ENCODE measurements around the gene SCN4A. TPM values are rescaled to one million over a fixed set of nuclear protein-coding genes. Genes with fewer than 3 reads are reported as not detected.
"Not testable (repeated sequence)": the region's sequence is repeated elsewhere in the genome, so short reads cannot be mapped to it uniquely, and the experiment has no call there.

Gene SCN4A
- total RNA-seq, 2 experiments from 2014 or later, result 0.33 to 0.75 TPM

DNA sequence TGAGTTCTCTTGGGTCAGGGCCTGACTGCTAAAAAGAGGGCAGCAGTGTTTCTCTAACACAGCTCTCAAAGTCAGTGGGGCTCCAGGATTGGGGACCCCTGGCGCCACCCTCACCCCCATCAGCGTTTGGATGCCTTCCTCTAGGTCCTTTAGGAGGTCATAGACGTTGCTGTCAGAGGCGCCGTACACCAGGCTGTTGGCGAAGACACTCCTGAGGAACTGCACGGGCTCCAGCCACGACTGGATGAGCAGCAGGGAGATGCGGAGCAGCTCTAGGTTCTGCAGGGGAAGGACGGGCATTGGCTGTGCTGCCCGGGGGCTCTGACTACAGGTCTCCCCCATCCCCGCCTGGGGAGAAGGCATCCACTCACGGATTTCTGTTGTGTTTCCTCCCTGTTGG lies 55.1 kb downstream of the SCN4A start:
- intact Hi-C loops (cut with micrococcal nuclease), result loop anchor here (2.0 to 10.0 kb wide), 3 partner anchors 29 to 367 kb away; partner anchors contain the start of gene ERN1
- no peak overlapping the region for H3K4me3 Mint-ChIP-seq
- ChIA-PET POLR2A (no interaction called here), CTCF (interaction anchor here (0.9 to 6.5 kb wide), 7 partner anchors 29 to 215 kb away, joined by 3 to 94 read pairs (median 48); partner anchors contain the start of gene ICAM2)
- no peak for DNase-seq
- no peaks in the 10 kb centered on the region for H3K27me3 Mint-ChIP-seq
- H3K9me3 Mint-ChIP-seq, result no peaks in the 10 kb centered on the region
- peaks cover 6% of the 10 kb centered on the region for H3K4me1 Mint-ChIP-seq (ENCODE audit: low read depth)
- no peaks in the 10 kb centered on the region for H3K36me3 Mint-ChIP-seq
- no peak overlapping the region for H3K27ac Mint-ChIP-seq

GRCh38 chr17:63917206-63917605 lies 55.5 kb downstream of the SCN4A start:
- DNase-seq; POLR2A ChIA-PET; H3K36me3 Mint-ChIP-seq; H3K27ac Mint-ChIP-seq; H3K4me1 Mint-ChIP-seq (ENCODE audit: low read depth); H3K9me3 Mint-ChIP-seq; H3K4me3 Mint-ChIP-seq; H3K27me3 Mint-ChIP-seq: not testable (repeated sequence)
- CTCF ChIA-PET, result interaction anchor here (0.9 to 6.5 kb wide), 5 partner anchors 29 to 215 kb away, joined by 5 to 94 read pairs (median 70); no protein-coding TSS in a partner anchor
- intact Hi-C loops (cut with micrococcal nuclease), result loop anchor here (10.0 kb wide), 1 partner anchor 368 kb away; no protein-coding TSS in a partner anchor

DNA sequence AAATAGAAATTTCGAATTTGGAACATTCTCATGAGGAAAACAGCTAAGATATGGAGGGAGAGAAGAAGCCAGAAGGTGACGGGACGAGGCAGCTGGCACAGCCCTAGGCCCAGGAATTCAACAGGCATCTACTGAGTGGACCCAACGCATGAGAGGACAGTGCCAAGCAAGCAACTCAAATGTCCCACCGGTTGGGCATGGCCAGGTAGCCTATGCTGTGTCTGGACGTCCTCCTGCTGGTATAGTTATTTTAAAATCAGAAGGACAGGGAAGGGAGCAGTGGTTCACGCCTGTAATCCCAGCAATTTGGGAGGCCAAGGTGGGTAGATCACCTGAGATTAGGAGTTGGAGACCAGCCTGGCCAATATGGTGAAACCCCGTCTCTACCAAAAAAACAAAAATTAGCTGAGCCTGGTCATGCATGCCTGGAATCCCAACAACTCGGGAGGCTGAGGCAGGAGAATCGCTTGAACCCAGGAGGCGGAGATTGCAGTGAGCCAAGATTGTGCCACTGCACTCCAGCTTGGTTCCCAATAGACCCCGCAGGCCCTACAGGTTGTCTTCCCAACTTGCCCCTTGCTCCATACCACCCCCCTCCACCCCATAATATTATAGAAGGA lies 56.0 kb downstream of the SCN4A start:
- ChIA-PET POLR2A (no interaction called here), CTCF (interaction anchor here (0.7 to 6.5 kb wide), 5 partner anchors 30 to 111 kb away, joined by 3 to 94 read pairs (median 5); no protein-coding TSS in a partner anchor)
- intact Hi-C loops (cut with micrococcal nuclease), result loop anchor here (10.0 kb wide), 1 partner anchor 368 kb away; no protein-coding TSS in a partner anchor

GRCh38 chr17:63915753-63916152 lies 57.0 kb downstream of the SCN4A start:
- DNase-seq; H3K36me3 Mint-ChIP-seq; H3K9me3 Mint-ChIP-seq; H3K4me3 Mint-ChIP-seq; H3K27ac Mint-ChIP-seq; H3K27me3 Mint-ChIP-seq; H3K4me1 Mint-ChIP-seq (ENCODE audit: low read depth); POLR2A ChIA-PET: not testable (repeated sequence)
- CTCF ChIA-PET, result interaction anchor here (0.7 to 6.5 kb wide), 5 partner anchors 31 to 218 kb away, joined by 3 to 94 read pairs (median 5); no protein-coding TSS in a partner anchor
- intact Hi-C loops (cut with micrococcal nuclease), result loop anchor here (10.0 kb wide), 1 partner anchor 369 kb away; no protein-coding TSS in a partner anchor

More for the DNA sequence above, 56.0 kb downstream of the SCN4A start:
- H3K27me3 Mint-ChIP-seq, result no peaks in the 10 kb centered on the region
- peaks cover 6% of the 10 kb centered on the region for H3K4me1 Mint-ChIP-seq (ENCODE audit: low read depth)
- no peak overlapping the region for H3K27ac Mint-ChIP-seq
- H3K36me3 Mint-ChIP-seq, result no peaks in the 10 kb centered on the region
- no peak for DNase-seq
- no peaks in the 10 kb centered on the region for H3K9me3 Mint-ChIP-seq
- H3K4me3 Mint-ChIP-seq, result no peak overlapping the region

DNA sequence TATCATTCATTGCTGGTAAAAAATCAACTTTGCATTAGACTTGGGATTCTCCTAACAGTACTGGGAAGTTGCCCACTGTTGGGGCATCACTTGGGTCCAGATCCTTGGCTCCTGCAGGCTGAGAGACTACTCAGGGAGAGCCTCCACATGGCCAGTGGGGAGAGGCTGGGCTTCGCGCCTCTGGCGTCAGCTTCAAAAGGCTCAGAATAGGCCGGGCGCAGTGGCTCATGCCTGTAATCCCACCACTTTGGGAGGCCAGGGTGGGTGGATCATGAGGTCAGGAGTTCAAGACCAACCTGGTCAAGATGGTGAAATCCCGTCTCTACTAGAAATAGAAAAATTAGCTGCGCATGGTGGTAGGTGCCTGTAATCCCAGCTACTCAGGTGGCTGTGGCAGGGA lies 58.2 kb downstream of the SCN4A start:
- intact Hi-C loops (cut with micrococcal nuclease), result loop anchor here (10.0 kb wide), 1 partner anchor 370 kb away; no protein-coding TSS in a partner anchor
- CTCF ChIA-PET, result no interaction called here
- Mint-ChIP-seq H3K4me3 (no peak overlapping the region), H3K9me3 (no peaks in the 10 kb centered on the region), H3K4me1 (ENCODE audit: low read depth) (peaks cover 5% of the 10 kb centered on the region), H3K36me3 (no peaks in the 10 kb centered on the region), H3K27ac (no peak overlapping the region), H3K27me3 (no peaks in the 10 kb centered on the region)
- POLR2A ChIA-PET, result no interaction called here
- no peak for DNase-seq

- Mint-ChIP-seq H3K27me3 (no peaks in the 10 kb centered on the region), H3K4me1 (ENCODE audit: low read depth) (no peaks in the 10 kb centered on the region), H3K27ac (no peak overlapping the region), H3K9me3 (no peaks in the 10 kb centered on the region), H3K4me3 (no peak overlapping the region), H3K36me3 (no peaks in the 10 kb centered on the region)
- ChIA-PET POLR2A (interaction anchor here (0.9 kb wide), 1 partner anchor 235 kb away, joined by 3 read pairs; no protein-coding TSS in a partner anchor), CTCF (interaction anchor here (0.7 to 4.1 kb wide), 31 partner anchors 8 to 370 kb away, joined by 3 to 32 read pairs (median 4); partner anchors contain the start of gene CD79B)
- DNase-seq, result peak; percentile 77
- intact Hi-C loops (cut with micrococcal nuclease), result loop anchor here (10.0 kb wide), 1 partner anchor 373 kb away; no protein-coding TSS in a partner anchor
Measured at GRCh38 chr17:63911657-63912100, 61.0 kb downstream of the SCN4A start.

DNA sequence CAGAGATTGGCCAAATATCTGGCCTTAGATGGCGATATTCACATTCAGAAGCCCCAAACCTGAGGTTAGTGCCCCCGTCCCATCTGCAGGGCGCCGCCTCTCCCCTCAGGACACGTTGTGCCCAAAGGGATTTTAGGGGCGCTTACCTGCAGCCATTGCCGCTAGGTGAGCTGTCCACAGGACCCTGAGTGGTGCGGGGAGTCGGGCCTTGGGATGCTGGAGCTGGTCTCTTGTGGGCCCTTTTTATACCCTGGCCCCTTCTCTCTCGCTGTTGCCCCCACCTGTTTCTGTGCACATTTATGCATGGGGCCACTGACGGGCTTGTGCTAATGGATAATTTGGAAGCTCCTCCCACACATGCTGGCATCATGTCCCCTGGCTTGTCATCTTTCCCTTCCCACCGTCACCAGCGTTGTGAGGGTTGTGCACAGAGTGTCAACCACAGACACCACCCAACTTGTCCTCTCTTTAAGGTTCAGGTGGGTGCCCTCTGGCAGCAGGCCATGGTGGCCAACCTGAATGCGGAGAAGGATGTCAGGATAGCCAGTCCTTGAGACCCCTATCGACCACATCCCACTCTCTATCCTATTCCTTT lies 61.6 kb downstream of the SCN4A start, which contains the start of gene CSHL1:
CSHL1 (minus strand) TSS at position 218 of the 595 bp plus-strand sequence; CDS start at position 156, 62 bp downstream.
- Mint-ChIP-seq H3K4me1 (ENCODE audit: low read depth) (no peaks in the 10 kb centered on the region), H3K27me3 (no peaks in the 10 kb centered on the region), H3K9me3 (no peaks in the 10 kb centered on the region), H3K36me3 (no peaks in the 10 kb centered on the region), H3K27ac (no peak within 1 kb of the TSS), H3K4me3 (no peak within 1 kb of the TSS)
- ChIA-PET CTCF (interaction anchor here (1.0 to 4.1 kb wide), 20 partner anchors 9 to 371 kb away, joined by 3 to 32 read pairs (median 6); partner anchors contain the start of gene CD79B), POLR2A (interaction anchor here (0.9 kb wide), 1 partner anchor 235 kb away, joined by 3 read pairs; no protein-coding TSS in a partner anchor)
- no peak for DNase-seq
- intact Hi-C loops (cut with micrococcal nuclease), result loop anchor here (10.0 kb wide), 1 partner anchor 374 kb away; no protein-coding TSS in a partner anchor

GRCh38 chr17:63910096-63910495 lies 62.6 kb downstream of the SCN4A start:
- H3K27me3 Mint-ChIP-seq, result no peaks in the 10 kb centered on the region
- ChIA-PET CTCF (interaction anchor here (2.1 to 4.1 kb wide), 8 partner anchors 10 to 372 kb away, joined by 6 to 32 read pairs (median 14); partner anchors contain the start of gene CD79B), POLR2A (no interaction called here)
- H3K4me3 Mint-ChIP-seq, result no peak overlapping the region
- no peak overlapping the region for H3K27ac Mint-ChIP-seq
- H3K9me3 Mint-ChIP-seq, result no peaks in the 10 kb centered on the region
- intact Hi-C loops (cut with micrococcal nuclease), result loop anchor here (10.0 kb wide), 1 partner anchor 375 kb away; no protein-coding TSS in a partner anchor
- H3K36me3 Mint-ChIP-seq, result no peaks in the 10 kb centered on the region
- no peak for DNase-seq
- H3K4me1 Mint-ChIP-seq (ENCODE audit: low read depth), result no peaks in the 10 kb centered on the region

GRCh38 chr17:63909586-63909985 lies 63.1 kb downstream of the SCN4A start:
- intact Hi-C loops (cut with micrococcal nuclease); H3K4me3 Mint-ChIP-seq; H3K27me3 Mint-ChIP-seq; POLR2A ChIA-PET; H3K27ac Mint-ChIP-seq; H3K9me3 Mint-ChIP-seq; H3K36me3 Mint-ChIP-seq; DNase-seq; H3K4me1 Mint-ChIP-seq (ENCODE audit: low read depth): not testable (repeated sequence)
- CTCF ChIA-PET, result interaction anchor here (3.2 kb wide), 1 partner anchor 373 kb away, joined by 13 read pairs; no protein-coding TSS in a partner anchor

- POLR2A ChIA-PET; H3K4me1 Mint-ChIP-seq (ENCODE audit: low read depth); intact Hi-C loops (cut with micrococcal nuclease); H3K27ac Mint-ChIP-seq; H3K4me3 Mint-ChIP-seq; H3K9me3 Mint-ChIP-seq; H3K36me3 Mint-ChIP-seq; H3K27me3 Mint-ChIP-seq: not testable (repeated sequence)
- peak; percentile 34 for DNase-seq
- CTCF ChIA-PET, result interaction anchor here (0.6 to 1.9 kb wide), 6 partner anchors 13 to 392 kb away, joined by 3 to 4 read pairs (median 3); partner anchors contain the start of gene GH2
Measured at GRCh38 chr17:63907161-63907778, 65.4 kb downstream of the SCN4A start.

DNA sequence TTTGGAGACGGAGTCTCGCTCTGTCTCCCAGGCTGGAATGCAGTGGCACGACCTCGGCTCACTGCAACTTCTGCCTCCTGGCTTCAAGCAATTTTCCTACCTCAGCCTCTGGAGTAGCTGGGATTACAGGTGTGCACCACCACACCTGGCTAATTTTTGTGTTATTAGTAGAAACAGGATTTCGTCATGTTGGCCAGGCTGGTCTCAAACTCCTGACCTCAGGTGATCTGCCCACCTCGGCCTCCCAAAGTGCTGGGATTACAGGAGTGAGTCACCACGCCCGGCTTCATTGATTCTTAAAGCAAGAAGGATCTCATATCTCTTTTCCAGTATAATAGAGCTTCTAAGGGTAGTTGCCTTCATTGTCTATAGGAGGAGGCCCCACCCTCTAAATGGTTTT lies 67.9 kb downstream of the SCN4A start:
- H3K36me3 Mint-ChIP-seq; intact Hi-C loops (cut with micrococcal nuclease); H3K4me1 Mint-ChIP-seq (ENCODE audit: low read depth); H3K4me3 Mint-ChIP-seq; H3K27ac Mint-ChIP-seq; H3K27me3 Mint-ChIP-seq; H3K9me3 Mint-ChIP-seq; DNase-seq; POLR2A ChIA-PET: not testable (repeated sequence)
- CTCF ChIA-PET, result interaction anchor here (0.9 to 4.7 kb wide), 8 partner anchors 13 to 229 kb away, joined by 3 to 28 read pairs (median 13); partner anchors contain the start of gene GH1

Measured in activated CD4-positive, alpha-beta memory T cell treated with anti-CD3 and anti-CD28 coated beads for 36 hours (primary cell).